SK-N-MC (cell line): Measurements from ENCODE around the gene DNAH9.

Source experiments
- EZH2 ChIP-seq: fragments of 200-600 bp; sonication (generic); IDR thresholded peaks from one replicate; pipeline ENCODE4 v1.6.1; 2017; ENCODE audit warnings: antibody characterized with exemption
- FOXP2 ChIP-seq: optimal IDR thresholded peaks from 2 replicates; pipeline ENCODE3; 2011; ENCODE audit warnings: mild to moderate bottlenecking, moderate library complexity; ENCODE audit not compliant: insufficient read depth; ENCODE audit errors: extremely low read length, control extremely low read depth
- POLR2AphosphoS5 ChIP-seq: IDR thresholded peaks from 2 replicates; pipeline ENCODE4 v1.6.1; 2012; ENCODE audit warnings: mild to moderate bottlenecking, low read depth, low read length, borderline replicate concordance

DNA sequence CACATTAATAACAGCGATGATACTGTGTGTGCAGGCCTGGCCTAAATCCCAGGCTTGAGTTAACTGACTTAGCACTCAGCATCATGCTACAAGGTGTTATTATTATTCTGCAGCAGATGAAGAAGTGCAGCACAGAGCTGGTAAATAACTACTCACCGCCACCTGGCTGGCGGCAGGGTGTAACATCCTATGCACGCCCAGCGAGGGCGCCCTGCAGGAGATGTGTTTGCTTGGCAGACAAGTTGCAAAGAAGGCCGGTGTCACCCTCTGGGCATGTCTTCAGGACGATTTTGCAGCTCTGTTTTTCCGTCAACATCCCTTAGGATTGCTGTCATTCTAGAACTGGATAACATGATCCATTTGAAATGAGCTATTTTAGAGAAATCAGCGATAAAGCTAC, 30.1 kb downstream of the DNAH9 start:
- TF ChIP-seq POLR2AphosphoS5 (no peak), EZH2 (no peak), FOXP2 (no peak)
